ENCODE data around the gene CDK8.
"Not testable (repeated sequence)": the region's sequence is repeated elsewhere in the genome, so short reads cannot be mapped to it uniquely, and the experiment has no call there.

CDK8 gene

DNA sequence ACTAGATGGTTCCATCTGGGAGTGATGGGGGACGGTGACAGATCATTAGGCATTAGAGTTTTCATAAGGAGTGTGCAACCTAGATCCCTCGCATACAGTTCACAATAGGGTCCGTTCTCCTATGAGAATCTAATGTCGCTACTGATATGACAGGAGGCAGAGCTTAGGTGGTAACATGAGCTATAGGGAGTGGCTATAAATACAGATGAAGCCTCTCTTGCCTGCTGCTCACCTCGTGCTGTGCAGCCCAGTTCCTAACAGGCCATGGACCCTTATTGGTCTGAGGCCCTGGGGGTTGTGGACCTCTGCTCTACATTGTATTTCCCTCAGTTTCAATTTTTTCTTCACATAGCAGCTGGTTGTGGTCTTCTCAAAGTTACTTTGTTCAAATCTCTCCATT is 56.5 kb downstream of the CDK8 start:
- H3K4me1 ChIP-seq (ENCODE audit: control insufficient read depth, insufficient read depth, low read length) = no peaks in the 10 kb centered on the region
- H3K9me3 ChIP-seq (ENCODE audit: control insufficient read depth, insufficient read depth, low read depth, low read length) = peaks cover 6% of the 10 kb centered on the region
- H3K27me3 ChIP-seq (ENCODE audit: control insufficient read depth, insufficient read depth, low read length) = no peaks in the 10 kb centered on the region
- H3K27ac ChIP-seq (ENCODE audit: low read depth, low read length) = no peak overlapping the region
- H3K9ac ChIP-seq (ENCODE audit: low read length) = no peak overlapping the region
- no peaks in the 10 kb centered on the region for H3K36me3 ChIP-seq (ENCODE audit: control insufficient read depth, insufficient read depth, low read length)
- H3K4me3 ChIP-seq (ENCODE audit: low read depth, low read length) = no peak overlapping the region

GRCh38 chr13:26312019-26312418 is 58.1 kb downstream of the CDK8 start:
- H3K4me1 ChIP-seq (ENCODE audit: control insufficient read depth, insufficient read depth, low read length); H3K9ac ChIP-seq (ENCODE audit: low read length); H3K27me3 ChIP-seq (ENCODE audit: control insufficient read depth, insufficient read depth, low read length); H3K4me3 ChIP-seq (ENCODE audit: low read depth, low read length); H3K27ac ChIP-seq (ENCODE audit: low read depth, low read length); H3K36me3 ChIP-seq (ENCODE audit: control insufficient read depth, insufficient read depth, low read length); H3K9me3 ChIP-seq (ENCODE audit: control insufficient read depth, insufficient read depth, low read depth, low read length): not testable (repeated sequence)

DNA sequence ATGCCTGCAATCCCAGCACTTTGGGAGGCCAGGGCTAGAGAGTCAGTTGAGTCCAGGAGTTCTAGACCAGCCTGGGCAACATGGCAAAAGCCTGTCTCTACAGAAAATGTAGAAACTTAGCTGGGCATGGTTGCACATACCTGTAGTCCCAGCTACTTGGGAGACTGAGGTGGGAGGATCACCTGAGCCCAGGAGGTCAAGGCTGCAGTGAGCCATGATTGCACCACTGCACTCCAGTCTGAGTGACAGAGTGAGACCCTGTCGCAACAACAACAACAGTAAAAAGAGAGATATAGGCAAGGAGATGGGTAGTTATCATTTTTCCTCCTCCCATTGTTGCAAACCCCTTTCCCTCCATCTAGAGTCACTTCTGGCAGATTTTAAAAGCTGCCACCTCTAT is 62.2 kb downstream of the CDK8 start:
- H3K4me1 ChIP-seq (ENCODE audit: control insufficient read depth, insufficient read depth, low read length); H3K27me3 ChIP-seq (ENCODE audit: control insufficient read depth, insufficient read depth, low read length); H3K9me3 ChIP-seq (ENCODE audit: control insufficient read depth, insufficient read depth, low read depth, low read length); H3K27ac ChIP-seq (ENCODE audit: low read depth, low read length); H3K9ac ChIP-seq (ENCODE audit: low read length); H3K4me3 ChIP-seq (ENCODE audit: low read depth, low read length); H3K36me3 ChIP-seq (ENCODE audit: control insufficient read depth, insufficient read depth, low read length): not testable (repeated sequence)

DNA sequence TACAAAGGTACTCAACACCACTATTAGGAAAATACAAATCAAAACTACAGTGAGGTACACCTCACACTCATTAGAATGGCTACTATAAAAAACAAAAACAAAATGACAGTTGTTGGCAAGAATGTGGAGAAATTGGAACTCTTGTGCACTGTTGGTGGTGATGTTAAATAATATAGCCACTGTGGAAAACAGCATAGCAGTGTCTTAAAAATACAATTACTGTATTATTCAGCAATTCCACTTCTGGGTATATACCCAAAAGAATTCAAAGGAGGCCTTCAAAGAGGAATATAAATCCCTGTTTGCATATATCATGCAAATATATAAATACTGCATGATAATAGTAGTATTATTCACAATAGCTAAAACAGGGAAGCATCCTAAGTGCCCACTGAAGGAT is 66.8 kb downstream of the CDK8 start:
- Histone ChIP-seq H3K27ac (ENCODE audit: low read depth, low read length) (no peak overlapping the region), H3K4me1 (ENCODE audit: control insufficient read depth, insufficient read depth, low read length) (peaks cover 4% of the 10 kb centered on the region; the same call in 1 of the 2 replicates), H3K9me3 (ENCODE audit: control insufficient read depth, insufficient read depth, low read depth, low read length) (no peaks in the 10 kb centered on the region), H3K36me3 (ENCODE audit: control insufficient read depth, insufficient read depth, low read length) (no peaks in the 10 kb centered on the region), H3K27me3 (ENCODE audit: control insufficient read depth, insufficient read depth, low read length) (no peaks in the 10 kb centered on the region), H3K9ac (ENCODE audit: low read length) (no peak overlapping the region), H3K4me3 (ENCODE audit: low read depth, low read length) (no peak overlapping the region)

DNA sequence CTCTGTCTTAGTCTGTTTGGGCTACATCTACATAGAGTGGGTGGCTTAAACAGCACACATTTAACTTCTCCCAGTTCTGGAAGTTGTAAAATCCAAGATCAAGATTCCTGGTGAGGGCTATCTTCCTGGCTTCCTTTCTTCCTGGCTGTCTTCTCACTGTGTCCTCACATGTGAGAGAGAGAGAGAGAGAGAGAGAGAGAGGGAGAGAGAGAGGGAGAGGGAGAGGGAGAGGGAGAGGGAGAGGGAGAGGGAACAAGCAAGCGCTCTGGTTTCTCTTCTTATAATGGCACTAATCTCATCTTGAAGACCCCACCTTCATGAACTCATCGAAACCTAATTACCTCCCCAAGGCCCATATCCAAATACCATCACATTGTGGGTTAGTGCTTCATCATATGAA is 69.2 kb downstream of the CDK8 start:
- Histone ChIP-seq H3K36me3 (ENCODE audit: control insufficient read depth, insufficient read depth, low read length) (no peaks in the 10 kb centered on the region), H3K9me3 (ENCODE audit: control insufficient read depth, insufficient read depth, low read depth, low read length) (no peaks in the 10 kb centered on the region), H3K27me3 (ENCODE audit: control insufficient read depth, insufficient read depth, low read length) (no peaks in the 10 kb centered on the region), H3K27ac (ENCODE audit: low read depth, low read length) (no peak overlapping the region), H3K4me3 (ENCODE audit: low read depth, low read length) (no peak overlapping the region), H3K9ac (ENCODE audit: low read length) (no peak overlapping the region), H3K4me1 (ENCODE audit: control insufficient read depth, insufficient read depth, low read length) (peaks cover 4% of the 10 kb centered on the region; the same call in 1 of the 2 replicates)

GRCh38 chr13:26323764-26324163 is 69.8 kb downstream of the CDK8 start:
- Histone ChIP-seq H3K4me1 (ENCODE audit: control insufficient read depth, insufficient read depth, low read length) (peaks cover 4% of the 10 kb centered on the region; the same call in 1 of the 2 replicates), H3K9me3 (ENCODE audit: control insufficient read depth, insufficient read depth, low read depth, low read length) (no peaks in the 10 kb centered on the region), H3K9ac (ENCODE audit: low read length) (no peak overlapping the region), H3K27ac (ENCODE audit: low read depth, low read length) (no peak overlapping the region), H3K36me3 (ENCODE audit: control insufficient read depth, insufficient read depth, low read length) (no peaks in the 10 kb centered on the region), H3K27me3 (ENCODE audit: control insufficient read depth, insufficient read depth, low read length) (no peaks in the 10 kb centered on the region), H3K4me3 (ENCODE audit: low read depth, low read length) (no peak overlapping the region)

DNA sequence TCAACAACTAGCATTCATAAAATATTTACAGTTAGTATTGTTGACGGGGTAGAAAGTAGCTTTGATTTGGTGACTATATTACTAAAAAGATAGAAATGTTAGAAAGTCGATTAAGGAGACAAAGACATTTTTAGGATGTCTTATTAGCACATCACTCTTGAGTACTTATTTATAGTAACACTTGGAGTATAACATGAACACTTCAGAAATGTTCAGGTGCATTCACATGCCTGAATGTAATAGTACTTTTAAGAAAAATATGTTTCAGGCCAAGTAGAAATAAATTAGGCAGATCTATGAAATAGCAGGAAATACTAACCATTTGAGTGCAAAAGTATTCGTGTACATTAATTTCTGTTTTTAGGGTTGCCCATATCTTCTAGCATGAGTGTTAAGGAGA is 70.4 kb downstream of the CDK8 start:
- Histone ChIP-seq H3K9ac (ENCODE audit: low read length) (no peak overlapping the region), H3K27ac (ENCODE audit: low read depth, low read length) (no peak overlapping the region), H3K9me3 (ENCODE audit: control insufficient read depth, insufficient read depth, low read depth, low read length) (no peaks in the 10 kb centered on the region), H3K4me3 (ENCODE audit: low read depth, low read length) (no peak overlapping the region), H3K36me3 (ENCODE audit: control insufficient read depth, insufficient read depth, low read length) (no peaks in the 10 kb centered on the region), H3K27me3 (ENCODE audit: control insufficient read depth, insufficient read depth, low read length) (no peaks in the 10 kb centered on the region), H3K4me1 (ENCODE audit: control insufficient read depth, insufficient read depth, low read length) (peaks cover 4% of the 10 kb centered on the region; the same call in 1 of the 2 replicates)

GRCh38 chr13:26324867-26325266 is 70.9 kb downstream of the CDK8 start:
- Histone ChIP-seq H3K9me3 (ENCODE audit: control insufficient read depth, insufficient read depth, low read depth, low read length) (no peaks in the 10 kb centered on the region), H3K9ac (ENCODE audit: low read length) (no peak overlapping the region), H3K36me3 (ENCODE audit: control insufficient read depth, insufficient read depth, low read length) (no peaks in the 10 kb centered on the region), H3K4me1 (ENCODE audit: control insufficient read depth, insufficient read depth, low read length) (peaks cover 4% of the 10 kb centered on the region; the same call in 1 of the 2 replicates), H3K27me3 (ENCODE audit: control insufficient read depth, insufficient read depth, low read length) (no peaks in the 10 kb centered on the region), H3K27ac (ENCODE audit: low read depth, low read length) (no peak overlapping the region), H3K4me3 (ENCODE audit: low read depth, low read length) (no peak overlapping the region)

- H3K36me3 ChIP-seq (ENCODE audit: control insufficient read depth, insufficient read depth, low read length) = no peaks in the 10 kb centered on the region
- no peak overlapping the region for H3K4me3 ChIP-seq (ENCODE audit: low read depth, low read length)
- no peak overlapping the region for H3K27ac ChIP-seq (ENCODE audit: low read depth, low read length)
- no peaks in the 10 kb centered on the region for H3K27me3 ChIP-seq (ENCODE audit: control insufficient read depth, insufficient read depth, low read length)
- peaks cover 1% of the 10 kb centered on the region; the same call in 1 of the 2 replicates for H3K4me1 ChIP-seq (ENCODE audit: control insufficient read depth, insufficient read depth, low read length)
- no peak overlapping the region for H3K9ac ChIP-seq (ENCODE audit: low read length)
- no peaks in the 10 kb centered on the region for H3K9me3 ChIP-seq (ENCODE audit: control insufficient read depth, insufficient read depth, low read depth, low read length)
These were observed 71.9 kb downstream of the CDK8 start for GRCh38 chr13:26325876-26326275.

- Histone ChIP-seq H3K36me3 (ENCODE audit: control insufficient read depth, insufficient read depth, low read length) (no peaks in the 10 kb centered on the region), H3K9ac (ENCODE audit: low read length) (no peak overlapping the region), H3K9me3 (ENCODE audit: control insufficient read depth, insufficient read depth, low read depth, low read length) (no peaks in the 10 kb centered on the region), H3K27me3 (ENCODE audit: control insufficient read depth, insufficient read depth, low read length) (no peaks in the 10 kb centered on the region), H3K4me3 (ENCODE audit: low read depth, low read length) (no peak overlapping the region), H3K27ac (ENCODE audit: low read depth, low read length) (no peak overlapping the region), H3K4me1 (ENCODE audit: control insufficient read depth, insufficient read depth, low read length) (no peaks in the 10 kb centered on the region; the same call in 1 of the 2 replicates)
These were observed 72.6 kb downstream of the CDK8 start for GRCh38 chr13:26326562-26326961.

- no peaks in the 10 kb centered on the region for H3K27me3 ChIP-seq (ENCODE audit: control insufficient read depth, insufficient read depth, low read length)
- no peak overlapping the region for H3K4me3 ChIP-seq (ENCODE audit: low read depth, low read length)
- no peaks in the 10 kb centered on the region; the same call in 1 of the 2 replicates for H3K4me1 ChIP-seq (ENCODE audit: control insufficient read depth, insufficient read depth, low read length)
- H3K36me3 ChIP-seq (ENCODE audit: control insufficient read depth, insufficient read depth, low read length) = no peaks in the 10 kb centered on the region
- no peaks in the 10 kb centered on the region for H3K9me3 ChIP-seq (ENCODE audit: control insufficient read depth, insufficient read depth, low read depth, low read length)
- H3K9ac ChIP-seq (ENCODE audit: low read length) = no peak overlapping the region
- no peak overlapping the region for H3K27ac ChIP-seq (ENCODE audit: low read depth, low read length)
These were observed 74.2 kb downstream of the CDK8 start for GRCh38 chr13:26327940-26328725.
